ENCODE results near the gene DEK.

DNA sequence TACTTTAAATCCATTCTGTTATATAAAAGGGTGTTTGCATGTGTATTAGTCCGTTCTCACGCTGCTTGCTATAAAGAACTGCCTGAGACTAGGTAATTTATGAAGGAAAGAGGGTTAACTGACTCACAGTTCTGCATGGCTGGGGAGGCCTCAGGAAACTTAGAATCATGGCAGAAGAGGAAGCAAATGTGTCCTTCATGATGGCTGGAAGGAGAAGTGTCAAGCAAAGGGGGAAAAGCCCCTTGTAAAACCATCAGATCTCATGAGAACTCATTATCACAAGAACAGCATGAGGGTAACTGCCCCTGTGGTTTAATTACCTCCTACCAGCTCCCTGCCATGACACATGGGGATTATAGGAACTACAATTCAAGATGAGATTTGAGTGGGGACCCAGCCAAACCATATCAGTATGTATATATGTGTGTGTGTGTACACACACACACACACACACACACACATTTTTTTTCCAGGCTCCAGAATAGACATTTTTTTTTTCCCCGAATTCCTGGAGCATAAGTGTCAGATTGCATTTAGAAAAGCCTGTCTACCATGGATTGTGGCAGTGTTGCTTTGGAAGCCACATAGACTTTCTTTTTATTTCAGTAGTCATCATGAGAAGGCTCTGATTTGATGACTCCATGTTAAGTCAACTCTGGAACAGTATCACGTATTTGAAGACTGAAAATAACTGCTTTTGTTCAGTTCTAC lies 77.6 kb downstream of the DEK start:
- TF ChIP-seq CTCF (IDR thresholded peaks at IDR 0.05; ENCODE audit: insufficient read depth, low read depth, low read length) (no peak), EZH2 (IDR thresholded peaks at IDR 0.05; ENCODE audit: insufficient read depth, low read length) (no peak)

All from astrocyte (in vitro differentiated cells and primary cell).